DND-41 (cell line): ENCODE measurements around the gene NMRK1.
A peak's percentile ranks its signal among the peaks of the same experiment; 100 is the strongest.

Source experiments
- ATAC-seq: fragments of 200-7000 bp; cut with Tn5 transposase; 3 replicates; pipeline ENCODE4 v1.9.1; 2021; ENCODE audit warnings: low read depth; ENCODE audit not compliant: insufficient read depth
- DNase-seq: peaks from one replicate; pipeline ENCODE4 v3.0.0-alpha.2; 2020
- H2AFZ ChIP-seq: 2 replicates; pipeline ENCODE4 v1.6.0; 2012; ENCODE audit warnings: low read depth, low read length
- H3K27ac ChIP-seq: 2 replicates; pipeline ENCODE4 v1.5.1; 2012; ENCODE audit warnings: low read length, inconsistent platforms
- H3K27me3 ChIP-seq: fragments of 200-600 bp; sonication (generic); 2 replicates; pipeline ENCODE4 v1.6.0; 2012; ENCODE audit warnings: low read length, mild to moderate bottlenecking, inconsistent platforms; ENCODE audit not compliant: insufficient read depth, poor library complexity
- H3K36me3 ChIP-seq: 2 replicates; pipeline ENCODE4 v1.5.1; 2012; ENCODE audit warnings: low read length, inconsistent platforms; ENCODE audit not compliant: insufficient read depth
- H3K4me1 ChIP-seq: 2 replicates; pipeline ENCODE4 v1.5.1; 2012; ENCODE audit warnings: mild to moderate bottlenecking, low read length; ENCODE audit not compliant: insufficient read depth
- H3K4me2 ChIP-seq: 2 replicates; pipeline ENCODE4 v1.6.0; 2012; ENCODE audit warnings: mild to moderate bottlenecking, moderate library complexity, low read length, inconsistent platforms; ENCODE audit not compliant: insufficient read depth
- H3K4me3 ChIP-seq, 2 experiments: fragments of 200-600 bp in 1 of 2; shearing (Covaris generic) in 1 of 2; 2 replicates each; pipeline ENCODE4 v1.5.1; 2012 to 2016; ENCODE audit warnings: inconsistent platforms in 2 of 2, low read length in 2 of 2, mild to moderate bottlenecking in 2 of 2, low read depth in 1 of 2, moderate library complexity in 1 of 2
- H3K79me2 ChIP-seq: 2 replicates; pipeline ENCODE4 v1.6.0; 2012; ENCODE audit warnings: low read length, inconsistent platforms; ENCODE audit not compliant: insufficient read depth
- H3K9ac ChIP-seq: 2 replicates; pipeline ENCODE4 v1.6.0; 2012; ENCODE audit warnings: low read depth, mild to moderate bottlenecking, inconsistent platforms, low read length, moderate library complexity
- H3K9me3 ChIP-seq: 2 replicates; pipeline ENCODE4 v1.5.1; 2012; ENCODE audit warnings: low read length, moderate library complexity, mild to moderate bottlenecking, inconsistent platforms; ENCODE audit not compliant: insufficient read depth, severe bottlenecking
- H4K20me1 ChIP-seq: 2 replicates; pipeline ENCODE4 v1.6.0; 2012; ENCODE audit warnings: low read length; ENCODE audit not compliant: insufficient read depth
- EZH2 ChIP-seq: IDR thresholded peaks from 3 replicates; pipeline ENCODE4 v1.6.1; 2012; ENCODE audit warnings: borderline replicate concordance, low read depth, mild to moderate bottlenecking, moderate library complexity, low read length, inconsistent platforms; ENCODE audit not compliant: severe bottlenecking
- TF ChIP-seq, protein P1 (sequence below): IDR thresholded peaks from 2 replicates; pipeline ENCODE4 v1.5.1; 2012; ENCODE audit warnings: borderline replicate concordance, low read length, moderate library complexity, mild to moderate bottlenecking; ENCODE audit not compliant: poor library complexity, severe bottlenecking; ENCODE audit errors: extremely low read depth

Gene NMRK1

GRCh38 chr9:75101004-75101588, 13.1 kb upstream of the NMRK1 start:
- H3K27me3 ChIP-seq = no peaks in the 10 kb centered on the region
- H3K4me1 ChIP-seq = no peaks in the 10 kb centered on the region
- peak overlapping the region; percentile 7; the same call in 1 of the 2 replicates for H3K27ac ChIP-seq
- no peak overlapping the region for H3K4me2 ChIP-seq
- H3K36me3 ChIP-seq = peaks cover 11% of the 10 kb centered on the region; the same call in 1 of the 2 replicates
- H4K20me1 ChIP-seq = peaks cover 4% of the 10 kb centered on the region; the same call in 1 of the 2 replicates
- TF ChIP-seq, protein P1, sequence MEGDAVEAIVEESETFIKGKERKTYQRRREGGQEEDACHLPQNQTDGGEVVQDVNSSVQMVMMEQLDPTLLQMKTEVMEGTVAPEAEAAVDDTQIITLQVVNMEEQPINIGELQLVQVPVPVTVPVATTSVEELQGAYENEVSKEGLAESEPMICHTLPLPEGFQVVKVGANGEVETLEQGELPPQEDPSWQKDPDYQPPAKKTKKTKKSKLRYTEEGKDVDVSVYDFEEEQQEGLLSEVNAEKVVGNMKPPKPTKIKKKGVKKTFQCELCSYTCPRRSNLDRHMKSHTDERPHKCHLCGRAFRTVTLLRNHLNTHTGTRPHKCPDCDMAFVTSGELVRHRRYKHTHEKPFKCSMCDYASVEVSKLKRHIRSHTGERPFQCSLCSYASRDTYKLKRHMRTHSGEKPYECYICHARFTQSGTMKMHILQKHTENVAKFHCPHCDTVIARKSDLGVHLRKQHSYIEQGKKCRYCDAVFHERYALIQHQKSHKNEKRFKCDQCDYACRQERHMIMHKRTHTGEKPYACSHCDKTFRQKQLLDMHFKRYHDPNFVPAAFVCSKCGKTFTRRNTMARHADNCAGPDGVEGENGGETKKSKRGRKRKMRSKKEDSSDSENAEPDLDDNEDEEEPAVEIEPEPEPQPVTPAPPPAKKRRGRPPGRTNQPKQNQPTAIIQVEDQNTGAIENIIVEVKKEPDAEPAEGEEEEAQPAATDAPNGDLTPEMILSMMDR = no peak
- no peak for TF ChIP-seq EZH2
- ATAC-seq (no peak), DNase-seq (no peak)
- H3K9me3 ChIP-seq = no peaks in the 10 kb centered on the region
- no peak overlapping the region for H3K9ac ChIP-seq
- no peak overlapping the region for H2AFZ ChIP-seq
- peaks cover 94% of the 10 kb centered on the region for H3K79me2 ChIP-seq
- H3K4me3 ChIP-seq = no peak overlapping the region

GRCh38 chr9:75096796-75097195, 8.8 kb upstream of the NMRK1 start:
- no peak for ATAC-seq
- Histone ChIP-seq H3K36me3 (peaks cover 6% of the 10 kb centered on the region; the same call in 1 of the 2 replicates), H3K27me3 (no peaks in the 10 kb centered on the region), H3K9ac (no peak overlapping the region), H2AFZ (no peak overlapping the region), H3K27ac (no peak overlapping the region), H3K4me2 (no peak overlapping the region), H3K4me1 (peaks cover 10% of the 10 kb centered on the region), H3K4me3 (no peak overlapping the region), H4K20me1 (peaks cover 4% of the 10 kb centered on the region; the same call in 1 of the 2 replicates), H3K79me2 (peaks cover 97% of the 10 kb centered on the region), H3K9me3 (no peaks in the 10 kb centered on the region)
- TF ChIP-seq, protein P1 = no peak
- no peak for TF ChIP-seq EZH2
- DNase-seq = no peak

DNA sequence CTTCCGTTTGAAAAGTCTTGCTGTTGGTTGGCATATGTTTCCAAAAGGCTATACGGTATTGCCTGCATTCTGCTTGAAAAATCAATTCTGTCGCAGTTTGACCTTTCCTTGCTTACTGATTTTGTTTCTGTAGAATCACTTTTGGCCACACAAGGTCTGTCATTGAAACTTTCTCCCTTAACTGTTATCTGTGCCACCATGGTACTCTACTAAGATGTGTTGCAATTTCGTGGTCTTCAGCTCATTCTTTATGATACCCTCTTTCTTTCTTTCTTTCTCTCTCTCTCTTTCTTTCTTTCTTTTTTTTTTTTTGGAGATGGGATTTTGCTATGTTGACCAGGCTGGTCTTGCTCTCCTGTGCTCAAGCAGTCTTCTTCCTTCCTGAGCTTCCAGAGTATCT, 4.8 kb upstream of the NMRK1 start:
- Histone ChIP-seq H3K4me3 (no peak overlapping the region), H3K4me1 (peaks cover 34% of the 10 kb centered on the region), H3K79me2 (peaks cover 93% of the 10 kb centered on the region), H2AFZ (no peak overlapping the region), H3K27ac (no peak overlapping the region), H3K9ac (no peak overlapping the region), H3K36me3 (no peaks in the 10 kb centered on the region), H4K20me1 (peaks cover 4% of the 10 kb centered on the region; the same call in 1 of the 2 replicates), H3K27me3 (no peaks in the 10 kb centered on the region), H3K4me2 (no peak overlapping the region; the same call in 1 of the 2 replicates), H3K9me3 (no peaks in the 10 kb centered on the region)
- DNase-seq (no peak), ATAC-seq (no peak)
- TF ChIP-seq EZH2 = no peak
- TF ChIP-seq, protein P1 = no peak
